NOMO-1 (cell line): ENCODE results near the gene ASB9.
"Not testable (repeated sequence)": the region's sequence is repeated elsewhere in the genome, so short reads cannot be mapped to it uniquely, and the experiment has no call there.

Source experiments
- DNase-seq, 2 experiments: peaks; one replicate each; lab custom pipeline; 2025; ENCODE audit not compliant: unreplicated experiment in 2 of 2; lab: John Stamatoyannopoulos, UW

Gene ASB9, protein sequence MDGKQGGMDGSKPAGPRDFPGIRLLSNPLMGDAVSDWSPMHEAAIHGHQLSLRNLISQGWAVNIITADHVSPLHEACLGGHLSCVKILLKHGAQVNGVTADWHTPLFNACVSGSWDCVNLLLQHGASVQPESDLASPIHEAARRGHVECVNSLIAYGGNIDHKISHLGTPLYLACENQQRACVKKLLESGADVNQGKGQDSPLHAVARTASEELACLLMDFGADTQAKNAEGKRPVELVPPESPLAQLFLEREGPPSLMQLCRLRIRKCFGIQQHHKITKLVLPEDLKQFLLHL

DNA sequence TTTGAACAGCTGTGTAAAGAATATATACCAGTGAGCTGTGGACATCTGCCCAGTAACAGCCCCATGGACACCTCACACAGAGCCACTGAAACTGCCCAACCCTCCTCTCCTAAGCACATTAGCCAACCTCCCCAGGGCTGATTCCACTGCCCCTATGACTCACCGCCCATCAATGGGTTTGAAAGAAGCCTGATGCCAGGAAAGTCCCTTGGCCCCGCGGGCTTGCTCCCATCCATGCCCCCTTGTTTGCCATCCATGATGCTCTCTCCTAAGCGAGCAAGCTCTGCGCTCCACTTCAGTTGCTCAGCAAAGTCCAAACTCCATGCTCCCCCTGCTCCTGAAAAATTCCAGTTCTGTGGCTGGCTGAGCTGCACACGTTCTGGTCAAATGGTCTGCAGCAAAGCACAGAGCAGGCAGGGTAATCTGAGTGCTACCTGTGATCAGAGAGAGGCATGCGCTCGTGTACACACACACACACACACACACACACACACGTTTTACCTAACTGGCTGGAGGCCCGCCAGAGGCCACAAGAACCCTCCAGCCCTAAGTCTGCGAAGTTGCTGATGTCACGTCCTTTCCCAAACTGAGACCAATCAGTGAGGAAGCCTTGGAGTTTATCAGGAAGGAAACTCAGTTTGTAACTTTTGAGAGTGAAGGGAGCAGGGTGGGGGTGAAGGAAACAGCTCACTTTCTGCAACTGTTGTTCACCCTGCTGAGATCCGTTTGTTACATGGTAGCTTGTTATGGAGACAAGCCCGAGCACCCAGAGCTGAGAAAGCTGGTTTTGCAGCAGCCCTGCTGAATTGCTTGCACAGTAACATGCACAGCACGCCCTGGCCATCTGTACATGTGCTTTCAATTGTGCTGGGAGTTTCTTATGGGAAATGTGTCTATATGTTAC lies at the start of gene ASB9:
TSS of gene ASB9 (minus strand) at position 466 of the 904 bp plus-strand sequence. CDS start at position 257, 209 bp downstream.
- DNase-seq, result peak in 1 of 2 experiments; percentile 6

DNA sequence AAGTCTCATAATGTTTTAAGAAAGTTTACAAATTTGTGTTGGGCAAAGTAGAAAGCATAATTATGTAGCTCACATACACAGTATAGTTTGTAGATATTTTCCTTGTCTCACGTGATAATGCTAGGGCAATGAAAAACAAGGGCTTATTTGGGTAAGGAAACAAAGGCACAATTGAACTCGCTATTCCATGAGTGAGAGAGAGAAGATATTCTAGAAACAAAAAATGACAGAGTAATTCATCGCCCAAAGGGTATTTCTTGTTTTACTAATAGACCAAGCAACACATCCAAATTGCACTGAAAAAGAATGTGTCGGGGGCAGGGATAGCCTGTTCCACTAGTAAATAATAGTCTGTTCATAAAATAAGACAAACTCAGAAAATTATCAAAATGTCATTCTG lies 49.2 kb upstream of the ASB9 start:
- DNase-seq, result no peak

- no peak for DNase-seq
Measured at GRCh38 chrX:15315509-15315908, 45.6 kb upstream of the ASB9 start, which contains the start of gene ASB11. TSS of gene ASB11 (minus strand) at chrX:15315640. CDS start at chrX:15315605, 35 bp downstream.

DNA sequence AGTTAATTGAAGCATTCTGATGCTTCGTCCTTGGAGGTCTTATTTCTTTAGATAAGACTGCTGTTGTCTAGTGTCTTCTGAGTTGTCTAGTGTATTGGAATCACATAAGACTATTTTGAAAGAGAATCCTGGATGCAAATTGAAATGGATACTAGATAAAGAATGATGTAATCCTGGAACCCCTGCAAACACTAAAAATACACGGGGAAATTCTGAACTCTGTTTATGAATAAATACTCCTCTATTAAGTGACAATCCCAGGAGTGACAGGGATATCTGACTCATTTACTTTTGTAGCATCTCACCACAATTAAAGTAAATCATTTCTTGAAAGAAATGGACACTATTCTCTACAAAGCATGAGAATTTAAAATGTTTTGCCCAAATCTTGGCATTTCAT lies 44.6 kb upstream of the ASB9 start:
- no peak for DNase-seq

GRCh38 chrX:15311119-15311518 lies 41.2 kb upstream of the ASB9 start:
- DNase-seq, result no peak

DNA sequence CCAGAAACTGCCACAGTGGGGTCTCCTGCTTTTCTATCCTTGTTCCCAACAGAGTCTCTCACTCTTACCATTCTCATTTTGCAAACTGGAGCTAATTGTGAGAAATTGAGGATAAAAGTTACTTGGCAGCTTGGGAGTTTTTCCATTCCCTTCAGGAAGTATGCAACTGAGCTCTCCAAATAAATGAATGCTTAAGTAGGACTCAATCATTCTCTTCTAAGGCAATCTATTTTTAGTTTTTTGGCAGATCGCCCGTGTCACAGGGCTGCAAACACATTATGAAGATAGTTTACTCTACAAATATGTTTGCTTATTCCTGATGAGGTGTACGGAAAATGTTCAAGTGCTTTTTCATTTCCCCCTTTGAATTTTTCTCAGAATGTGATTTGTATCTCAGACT lies 40.2 kb upstream of the ASB9 start:
- DNase-seq, result no peak

DNA sequence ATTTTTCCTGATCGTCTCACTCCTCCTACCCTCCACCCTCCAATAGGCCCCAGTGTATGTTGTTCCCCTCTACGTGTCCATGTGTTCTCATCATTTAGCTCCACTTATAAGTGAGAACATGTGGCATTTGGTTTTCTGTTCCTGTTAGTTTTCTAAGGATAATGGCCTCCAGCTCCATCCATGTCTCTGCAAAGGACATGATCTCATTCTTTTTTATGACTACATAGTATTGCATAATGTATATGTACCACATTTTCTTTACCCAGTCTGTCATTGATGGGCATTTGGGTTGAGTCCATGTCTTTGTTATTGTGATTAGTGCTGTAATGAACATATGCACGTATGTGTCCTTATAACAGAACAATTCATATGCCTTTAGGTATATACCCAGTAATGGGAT lies 36.0 kb upstream of the ASB9 start:
- DNase-seq, result not testable (repeated sequence)

GRCh38 chrX:15301924-15302323 lies 32.0 kb upstream of the ASB9 start:
- peak; percentile 67 to 80 for DNase-seq

- DNase-seq, result peak in 1 of 2 experiments; percentile 31
Measured at GRCh38 chrX:15299941-15300851, 30.3 kb upstream of the ASB9 start.

DNA sequence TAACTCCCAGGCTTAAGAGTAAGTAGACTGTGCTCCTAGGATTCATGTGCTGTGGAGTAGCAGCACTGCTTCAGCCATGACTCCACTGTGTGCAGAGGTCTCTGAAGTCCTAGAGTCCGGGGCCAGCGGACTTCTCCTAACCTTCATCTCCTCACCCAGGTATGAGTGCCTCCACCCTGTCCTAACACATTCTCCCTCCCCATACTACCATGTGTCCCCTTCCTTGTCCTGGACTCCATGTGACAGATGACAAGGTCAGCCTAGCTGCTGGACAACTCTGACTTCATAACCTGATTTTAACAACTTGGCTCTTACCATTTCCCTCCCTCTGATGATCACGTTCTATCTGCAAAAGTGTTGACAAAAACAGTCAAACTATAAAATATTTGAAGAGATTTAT lies 28.9 kb upstream of the ASB9 start:
- DNase-seq, result no peak

GRCh38 chrX:15298201-15298600 lies 28.3 kb upstream of the ASB9 start:
- DNase-seq, result peak in 1 of 2 experiments; percentile 4

DNA sequence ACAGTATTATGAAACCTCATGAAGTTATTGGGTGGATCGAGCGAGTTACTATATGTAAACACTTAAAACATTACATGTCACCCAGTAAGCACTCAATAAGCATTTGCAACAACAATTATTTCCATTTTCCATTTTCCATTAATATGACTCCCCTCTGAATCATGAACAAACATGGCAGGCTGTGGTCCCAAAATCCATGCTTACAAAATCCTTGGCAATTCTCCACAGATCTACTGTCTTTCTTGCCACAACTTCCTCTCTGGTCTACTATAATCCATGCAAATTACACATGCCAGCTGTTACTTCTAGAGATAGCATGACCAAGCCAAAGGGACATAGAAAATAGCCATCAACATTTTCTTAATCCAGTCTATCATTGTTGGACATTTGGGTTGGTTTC lies 23.6 kb upstream of the ASB9 start:
- DNase-seq, result no peak

- DNase-seq, result no peak
Measured at GRCh38 chrX:15292861-15293260, 23.0 kb upstream of the ASB9 start.

DNA sequence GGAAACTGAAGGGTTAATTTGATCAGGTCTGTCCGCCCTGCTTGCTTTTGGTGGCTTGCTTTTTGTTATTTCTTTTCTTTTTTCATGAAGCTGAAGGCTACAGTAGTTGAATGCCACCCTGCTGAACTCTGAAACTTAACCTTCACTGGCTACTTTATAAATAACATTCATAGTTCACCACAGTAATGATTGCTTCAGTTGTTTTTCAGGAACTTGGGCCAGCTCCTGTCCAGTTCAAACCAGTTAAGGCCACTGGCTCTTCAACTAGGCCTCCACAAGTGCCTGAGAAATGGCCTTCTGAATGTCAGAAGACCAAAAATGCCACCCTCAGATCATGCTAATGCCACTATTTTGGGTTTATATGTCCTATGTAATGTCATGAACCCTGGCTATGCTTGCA lies 7.7 kb upstream of the ASB9 start:
- DNase-seq, result no peak

- DNase-seq, result no peak
Measured at GRCh38 chrX:15274946-15275345, 5.1 kb upstream of the ASB9 start.

GRCh38 chrX:15273275-15273674 lies 3.4 kb upstream of the ASB9 start:
- DNase-seq, result not testable (repeated sequence)

GRCh38 chrX:15271757-15272156 lies 1.9 kb upstream of the ASB9 start:
- no peak for DNase-seq

DNA sequence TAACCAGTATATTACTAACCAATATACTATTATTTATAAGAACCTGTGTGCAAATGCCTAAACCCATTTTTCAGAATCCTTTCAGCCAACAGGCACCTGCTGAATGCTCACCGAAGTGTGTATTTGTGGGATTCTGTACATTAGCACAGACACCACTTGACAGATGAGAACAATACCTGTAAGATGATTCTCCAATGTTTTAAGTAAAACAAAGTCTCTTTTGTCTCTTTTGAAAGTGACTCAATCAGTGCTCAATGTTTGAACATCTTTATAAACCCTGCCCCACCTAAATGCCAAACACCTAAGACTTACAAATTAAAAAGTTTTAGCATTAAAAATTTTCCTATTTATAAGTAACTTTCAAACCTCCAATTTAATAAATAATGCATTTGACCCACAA lies 763 bp downstream of the ASB9 start:
- DNase-seq, result no peak

DNA sequence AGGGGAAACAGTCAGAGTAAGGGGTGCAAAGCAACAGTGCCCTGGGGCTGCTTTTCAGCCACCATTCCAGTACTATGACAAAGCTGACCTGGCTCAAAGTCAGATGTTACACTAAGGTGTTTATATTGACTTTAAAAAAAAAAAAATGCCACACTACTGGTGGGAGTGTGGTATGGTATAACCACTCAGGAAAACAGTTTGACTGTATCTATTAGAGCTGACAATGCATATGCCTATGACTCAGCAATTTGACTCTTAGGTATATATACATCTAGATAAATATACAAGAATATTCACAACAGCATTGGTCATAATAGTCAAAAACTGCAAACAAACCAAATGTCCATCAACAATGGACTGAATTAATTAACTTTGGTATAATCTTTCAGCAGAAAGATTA lies 15.0 kb downstream of the ASB9 start:
- DNase-seq, result no peak

- no peak for DNase-seq
Measured at GRCh38 chrX:15245896-15246295, 24.0 kb downstream of the ASB9 start.

DNA sequence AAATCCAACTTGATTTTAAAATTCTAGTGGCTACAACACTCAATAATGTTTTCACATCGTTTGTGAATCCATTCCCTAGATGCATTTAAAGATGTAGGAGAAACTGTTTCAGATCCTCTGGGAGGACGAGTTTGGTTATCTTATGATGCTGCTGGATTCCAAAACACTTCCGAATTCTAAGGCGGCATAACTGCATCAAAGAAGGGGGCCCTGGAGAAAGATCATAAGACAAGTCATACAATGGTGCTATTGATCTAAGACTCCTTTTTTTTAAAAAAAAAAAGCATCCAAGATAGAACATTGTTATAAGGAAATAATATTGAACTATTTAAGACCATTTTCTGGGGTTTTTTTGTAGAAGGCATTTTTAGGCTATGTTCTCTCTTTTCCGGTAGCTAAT lies 25.5 kb downstream of the ASB9 start:
- no peak for DNase-seq
